Panc1 (cell line): ENCODE measurements around the gene RARB. TPM values are rescaled to one million over a fixed set of nuclear protein-coding genes. Genes with fewer than 3 reads are reported as not detected.

Source experiments
- ATAC-seq: fragments of 200-7000 bp; cut with Tn5 transposase; 2 replicates; pipeline ENCODE4 v1.9.1; 2020; ENCODE audit warnings: mild to moderate bottlenecking, moderate library complexity
- BruUV-seq: library from RNA; stranded (reverse); fragments of 400-500 nt; replicated peaks from 2 replicates; lab custom pipeline; 2021; lab: Mats Ljungman, UMichigan
- CTCF ChIA-PET: fragments of 300-600 bp; sonication (Branson Sonifier 250); formaldehyde crosslinking; loops from one replicate; lab custom pipeline; 2022; ENCODE audit warnings: antibody characterized with exemption; lab: Charles Lee
- POLR2A ChIA-PET: fragments of 300-600 bp; sonication (Branson Sonifier 250); formaldehyde crosslinking; loops from one replicate; lab custom pipeline; 2022; ENCODE audit warnings: antibody characterized with exemption; lab: Charles Lee
- DNase-seq: peaks from one replicate; pipeline ENCODE4 v3.0.0-alpha.2; 2010; ENCODE audit warnings: low read depth, low spot score
- H3K27ac ChIP-seq: 2 replicates; pipeline ENCODE4 v1.5.1; 2011; ENCODE audit warnings: mild to moderate bottlenecking, low read length, inconsistent platforms
- H3K27me3 ChIP-seq: fragments of 200-500 bp; sonication (Bioruptor generic); 2 replicates; pipeline ENCODE4 v1.6.0; 2014; ENCODE audit warnings: low read length, inconsistent platforms; ENCODE audit not compliant: control insufficient read depth, insufficient read depth
- H3K36me3 ChIP-seq: fragments of 200-500 bp; sonication (Bioruptor generic); 2 replicates; pipeline ENCODE4 v1.5.1; 2014; ENCODE audit warnings: inconsistent platforms, mild to moderate bottlenecking, low read length, moderate library complexity; ENCODE audit not compliant: control insufficient read depth, insufficient read depth
- H3K4me1 ChIP-seq: 2 replicates; pipeline ENCODE4 v1.5.1; 2011; ENCODE audit warnings: inconsistent platforms, mild to moderate bottlenecking, low read length, moderate library complexity; ENCODE audit not compliant: control insufficient read depth, insufficient read depth
- H3K4me3 ChIP-seq, 2 experiments: 2 replicates each; pipeline ENCODE4 v1.5.1; 2011 to 2012; ENCODE audit warnings: low read depth in 2 of 2, low read length in 2 of 2, mild to moderate bottlenecking in 2 of 2, inconsistent platforms in 1 of 2, moderate library complexity in 1 of 2
- H3K9me3 ChIP-seq: fragments of 200-500 bp; sonication (Bioruptor generic); 2 replicates; pipeline ENCODE4 v1.5.1; 2014; ENCODE audit warnings: low read depth, mild to moderate bottlenecking, inconsistent platforms, low read length, moderate library complexity; ENCODE audit not compliant: control insufficient read depth, insufficient read depth
- CTCF ChIP-seq: fragments of 450-650 bp; IDR thresholded peaks from 2 replicates; pipeline ENCODE4 v1.5.1; 2017; ENCODE audit warnings: mild to moderate bottlenecking
- POLR2AphosphoS5 ChIP-seq: IDR thresholded peaks from 2 replicates; pipeline ENCODE4 v1.6.1; 2012; ENCODE audit warnings: mild to moderate bottlenecking, low read depth, low read length, moderate library complexity
- SIN3A ChIP-seq: IDR thresholded peaks from 2 replicates; pipeline ENCODE4 v1.6.1; 2012; ENCODE audit warnings: low read depth, mild to moderate bottlenecking, low read length, moderate library complexity, borderline replicate concordance; ENCODE audit not compliant: insufficient read depth
- TCF7L2 ChIP-seq: IDR thresholded peaks from 2 replicates; pipeline ENCODE4 v1.6.1; 2011; ENCODE audit warnings: mild to moderate bottlenecking, low read depth, low read length, inconsistent platforms
- in situ Hi-C: cut with HindIII; loops from 2 replicates; pipeline ENCODE4 v1.10.0; 2016; ENCODE audit warnings: low sequenced_read_pairs, low pct_unique_long_range_greater_than_20kb
- intact Hi-C: fragments of 100-400 bp; cut with micrococcal nuclease; formaldehyde crosslinking; loops from one replicate; pipeline ENCODE4 v1.10.0; 2022; ENCODE audit not compliant: unreplicated experiment
- total RNA-seq: library from RNA; stranded (reverse); gene quantifications from one replicate; pipeline ENCODE4 v1.2.1, GENCODE V29; 2021; ENCODE audit not compliant: unreplicated experiment
- TF ChIP-seq, protein P1 (sequence below), 2 experiments: IDR thresholded peaks; 2 replicates each; pipeline ENCODE4 v1.6.1; 2011 to 2012; ENCODE audit warnings: low read depth in 2 of 2, control low read depth in 1 of 2, low read length in 1 of 2, mild to moderate bottlenecking in 1 of 2, moderate library complexity in 1 of 2; ENCODE audit not compliant: insufficient read depth in 1 of 2

Gene RARB
- total RNA-seq, 1 experiment from 2014 or later: not detected

DNA sequence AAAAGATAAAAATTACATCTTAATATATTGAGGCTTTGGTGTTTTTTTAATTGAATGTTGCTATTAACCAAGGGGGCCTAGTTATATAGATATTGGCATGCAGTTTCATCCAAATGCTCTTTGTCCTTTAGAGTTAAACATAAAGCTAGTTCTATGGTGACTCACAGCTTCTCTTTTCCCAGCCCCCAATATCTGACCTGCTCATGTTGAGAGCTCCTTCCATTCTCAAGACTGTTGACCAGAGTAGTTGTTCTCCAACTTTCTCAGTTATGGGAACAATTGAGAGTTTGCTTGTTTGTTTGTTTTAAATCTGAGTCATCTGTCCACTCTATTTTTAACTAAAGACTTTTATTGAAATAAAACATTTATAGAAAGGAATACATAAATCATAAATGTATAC lies 15.8 kb upstream of the RARB start:
- Histone ChIP-seq H3K27ac (no peak overlapping the region), H3K4me1 (no peaks in the 10 kb centered on the region), H3K4me3 (no peak overlapping the region), H3K36me3 (no peaks in the 10 kb centered on the region), H3K9me3 (no peaks in the 10 kb centered on the region), H3K27me3 (no peaks in the 10 kb centered on the region)
- no peak for DNase-seq
- POLR2A ChIA-PET: no interaction called here
- intact Hi-C loops (no loop called here), in situ Hi-C loops (no loop called here)
- CTCF ChIA-PET: no interaction called here
- BruUV-seq: no TSS peak
- no peak for ATAC-seq
- no peak for TF ChIP-seq SIN3A
- TF ChIP-seq TCF7L2: no peak
- TF ChIP-seq POLR2AphosphoS5: no peak
- TF ChIP-seq, protein P1, sequence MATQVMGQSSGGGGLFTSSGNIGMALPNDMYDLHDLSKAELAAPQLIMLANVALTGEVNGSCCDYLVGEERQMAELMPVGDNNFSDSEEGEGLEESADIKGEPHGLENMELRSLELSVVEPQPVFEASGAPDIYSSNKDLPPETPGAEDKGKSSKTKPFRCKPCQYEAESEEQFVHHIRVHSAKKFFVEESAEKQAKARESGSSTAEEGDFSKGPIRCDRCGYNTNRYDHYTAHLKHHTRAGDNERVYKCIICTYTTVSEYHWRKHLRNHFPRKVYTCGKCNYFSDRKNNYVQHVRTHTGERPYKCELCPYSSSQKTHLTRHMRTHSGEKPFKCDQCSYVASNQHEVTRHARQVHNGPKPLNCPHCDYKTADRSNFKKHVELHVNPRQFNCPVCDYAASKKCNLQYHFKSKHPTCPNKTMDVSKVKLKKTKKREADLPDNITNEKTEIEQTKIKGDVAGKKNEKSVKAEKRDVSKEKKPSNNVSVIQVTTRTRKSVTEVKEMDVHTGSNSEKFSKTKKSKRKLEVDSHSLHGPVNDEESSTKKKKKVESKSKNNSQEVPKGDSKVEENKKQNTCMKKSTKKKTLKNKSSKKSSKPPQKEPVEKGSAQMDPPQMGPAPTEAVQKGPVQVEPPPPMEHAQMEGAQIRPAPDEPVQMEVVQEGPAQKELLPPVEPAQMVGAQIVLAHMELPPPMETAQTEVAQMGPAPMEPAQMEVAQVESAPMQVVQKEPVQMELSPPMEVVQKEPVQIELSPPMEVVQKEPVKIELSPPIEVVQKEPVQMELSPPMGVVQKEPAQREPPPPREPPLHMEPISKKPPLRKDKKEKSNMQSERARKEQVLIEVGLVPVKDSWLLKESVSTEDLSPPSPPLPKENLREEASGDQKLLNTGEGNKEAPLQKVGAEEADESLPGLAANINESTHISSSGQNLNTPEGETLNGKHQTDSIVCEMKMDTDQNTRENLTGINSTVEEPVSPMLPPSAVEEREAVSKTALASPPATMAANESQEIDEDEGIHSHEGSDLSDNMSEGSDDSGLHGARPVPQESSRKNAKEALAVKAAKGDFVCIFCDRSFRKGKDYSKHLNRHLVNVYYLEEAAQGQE (IDR thresholded peaks at IDR 0.05; ENCODE audit: insufficient read depth in 1 of 2, low read depth in 2 of 2, low read length in 1 of 2): no peak
- no peak for TF ChIP-seq CTCF

- TF ChIP-seq, protein P1 (IDR thresholded peaks at IDR 0.05; ENCODE audit: insufficient read depth in 1 of 2, low read depth in 2 of 2, low read length in 1 of 2): no peak
- TF ChIP-seq SIN3A (no peak), TCF7L2 (no peak), CTCF (no peak), POLR2AphosphoS5 (no peak)
- ATAC-seq (no peak), DNase-seq (no peak)
- Histone ChIP-seq H3K4me1 (no peaks in the 10 kb centered on the region), H3K27ac (no peak overlapping the region), H3K4me3 (no peak overlapping the region), H3K36me3 (no peaks in the 10 kb centered on the region), H3K27me3 (no peaks in the 10 kb centered on the region), H3K9me3 (no peaks in the 10 kb centered on the region)
- POLR2A ChIA-PET: no interaction called here
- intact Hi-C loops: no loop called here
- in situ Hi-C loops: no loop called here
- CTCF ChIA-PET: no interaction called here
- BruUV-seq: no TSS peak
Measured at GRCh38 chr3:25416176-25416575, 11.9 kb upstream of the RARB start.
